LoVo (cell line): Measurements from ENCODE around the gene TNRC6C.
"Not testable (repeated sequence)": the region's sequence is repeated elsewhere in the genome, so short reads cannot be mapped to it uniquely, and the experiment has no call there.

ENCODE experiments used
- DNase-seq: peaks from one replicate; pipeline ENCODE4 v3.0.0-alpha.2; 2016; ENCODE audit warnings: low spot score

Gene TNRC6C

DNA sequence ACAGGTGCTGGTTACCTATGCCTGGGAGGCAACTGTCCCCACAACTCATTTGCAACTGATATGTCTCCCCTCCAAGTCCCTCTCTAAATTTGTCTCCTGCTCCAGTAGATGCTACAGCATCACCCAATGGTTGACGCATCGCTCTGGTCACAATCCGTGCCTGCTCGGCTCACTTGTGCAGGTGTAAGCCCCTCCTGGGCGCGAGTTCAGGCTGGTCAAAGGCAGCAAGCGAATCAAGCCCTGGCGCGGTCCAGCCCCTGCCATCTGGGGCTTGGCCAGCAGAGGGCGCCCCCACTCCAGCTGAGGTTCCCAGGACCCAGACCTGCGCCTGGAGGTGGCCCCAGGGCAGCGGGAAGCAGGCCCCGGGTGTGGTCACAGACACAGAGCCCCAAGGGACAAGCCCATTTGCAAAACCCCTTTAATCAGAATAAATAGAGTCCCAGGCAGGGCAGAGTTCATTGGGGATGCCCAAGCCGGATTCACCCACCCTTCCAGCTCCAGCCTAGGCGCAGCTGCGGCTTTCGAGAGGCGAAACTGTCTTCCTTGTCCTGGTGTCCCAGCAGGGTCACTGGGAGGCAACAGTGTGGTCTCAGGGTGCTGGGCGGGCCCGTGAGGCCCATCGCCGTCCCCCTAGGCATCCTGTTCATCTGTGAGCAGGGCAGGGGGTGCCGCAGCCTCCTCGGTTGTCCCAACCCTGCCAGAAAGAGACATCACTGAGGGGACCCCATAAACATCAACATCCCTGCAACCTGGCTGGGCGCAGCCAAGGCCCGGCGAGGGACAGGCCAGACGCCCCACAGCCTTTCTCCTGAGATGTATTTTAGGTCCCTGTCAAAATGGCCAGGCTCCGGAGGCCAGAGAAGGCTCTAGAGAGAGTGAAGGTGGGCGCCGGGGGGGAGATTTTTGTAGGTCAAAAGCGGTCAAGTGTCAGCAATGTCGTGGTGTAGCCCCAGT is 154.3 kb downstream of the TNRC6C start:
- DNase-seq, result peak; percentile 58

DNA sequence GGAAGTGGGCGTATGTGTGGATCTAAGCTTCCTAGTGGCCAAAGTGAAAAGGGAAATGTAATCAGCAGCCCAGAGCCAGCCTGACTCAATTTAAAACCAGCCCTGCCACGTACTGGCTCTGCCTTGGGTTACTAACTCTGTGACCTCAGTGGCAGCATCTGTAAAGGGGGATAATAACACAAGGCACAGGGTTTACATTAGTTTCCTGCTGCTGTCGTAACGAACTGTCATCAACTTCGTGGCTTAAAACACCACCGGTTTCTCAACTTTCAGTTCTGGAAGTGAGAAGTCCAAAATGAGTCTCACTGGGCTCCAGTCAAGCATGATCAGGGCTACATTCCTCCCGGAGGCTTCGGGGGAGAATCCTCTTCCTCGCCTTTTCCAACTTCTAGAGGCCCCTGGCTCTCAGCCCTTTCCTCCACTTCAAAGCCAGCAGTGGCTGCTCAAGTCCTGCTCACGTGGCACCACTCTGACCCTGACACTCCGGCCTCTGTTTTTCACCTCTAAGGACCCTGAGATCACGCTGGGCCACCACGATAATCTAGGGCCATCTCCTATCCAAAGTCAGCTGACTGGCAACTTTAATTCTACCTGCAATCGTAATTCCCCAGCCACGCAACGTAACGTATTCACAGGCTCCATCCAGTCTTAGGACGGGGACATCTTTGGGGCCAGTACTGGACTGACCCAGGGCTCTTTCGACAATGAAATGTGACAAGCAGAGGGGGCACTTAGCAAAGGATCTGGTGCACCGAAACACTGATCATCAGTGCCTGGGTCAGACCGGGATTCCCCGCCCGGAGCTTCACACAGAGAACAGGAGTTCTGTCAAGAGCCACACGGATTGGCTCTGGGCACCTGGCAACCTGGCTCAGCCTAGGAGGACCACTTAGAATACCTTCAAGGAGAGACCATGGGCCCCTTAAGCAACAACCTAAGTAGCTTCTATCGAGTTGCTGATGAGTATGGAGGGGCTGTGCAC is 155.6 kb downstream of the TNRC6C start:
- no peak for DNase-seq

DNA sequence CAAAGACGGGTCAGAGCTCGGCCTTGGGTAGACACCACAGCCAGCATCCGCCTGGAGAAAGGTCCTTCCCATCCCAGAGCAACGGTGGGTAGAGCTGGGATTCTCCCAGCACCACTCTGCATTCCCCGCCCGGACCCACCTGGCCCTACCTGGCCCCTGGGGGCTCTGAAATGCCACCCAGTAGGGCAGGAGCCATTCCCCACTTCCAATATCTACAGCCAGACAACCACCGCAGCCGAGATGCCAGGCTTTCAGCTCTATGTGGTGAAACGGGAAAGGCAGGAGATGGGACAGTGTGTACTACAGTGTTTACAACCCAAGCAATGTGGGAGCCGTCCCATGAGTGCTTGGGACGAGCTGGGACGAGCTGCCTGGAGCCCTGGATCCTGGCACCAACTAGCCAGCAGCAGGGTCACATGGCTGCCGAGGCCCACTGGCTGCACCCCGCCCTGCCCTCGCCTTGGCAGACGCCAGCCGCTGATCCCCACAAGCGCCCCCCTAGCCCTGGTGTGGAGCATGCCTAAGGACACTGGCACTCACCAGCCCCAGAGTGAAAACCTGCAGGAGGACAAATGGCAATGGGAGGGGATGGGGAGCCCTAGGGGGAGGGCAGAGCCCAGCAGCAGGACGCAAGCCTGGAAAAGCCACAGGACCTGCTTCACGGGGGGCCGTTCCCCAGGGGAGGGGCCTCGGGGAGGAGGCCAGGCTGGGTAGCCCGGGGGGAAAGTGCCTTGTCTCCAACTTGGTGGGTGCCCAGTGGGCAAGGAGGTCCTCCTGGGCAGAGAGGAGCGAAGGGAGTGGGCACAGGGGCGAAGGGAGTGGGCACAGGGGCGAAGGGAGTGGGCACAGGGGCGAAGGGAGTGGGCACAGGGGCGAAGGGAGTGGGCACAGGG is 156.6 kb downstream of the TNRC6C start:
- DNase-seq, result no peak

DNA sequence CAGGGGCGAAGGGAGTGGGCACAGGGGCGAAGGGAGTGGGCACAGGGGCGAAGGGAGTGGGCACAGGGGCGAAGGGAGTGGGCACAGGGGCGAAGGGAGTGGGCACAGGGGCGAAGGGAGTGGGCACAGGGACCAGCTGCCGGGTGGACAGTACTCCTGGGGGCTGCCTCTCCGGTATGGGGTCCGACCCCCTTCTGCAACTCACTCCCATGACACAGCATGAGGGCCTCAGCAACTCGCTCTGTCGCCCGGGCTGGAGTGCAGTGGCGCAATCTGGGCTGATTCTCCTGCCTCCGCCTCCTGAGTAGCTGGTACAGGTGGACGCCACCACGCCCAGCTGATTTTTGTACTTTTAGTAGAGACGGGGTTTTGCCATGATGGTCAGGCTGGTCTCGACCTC is 157.3 kb downstream of the TNRC6C start:
- DNase-seq, result not testable (repeated sequence)

DNA sequence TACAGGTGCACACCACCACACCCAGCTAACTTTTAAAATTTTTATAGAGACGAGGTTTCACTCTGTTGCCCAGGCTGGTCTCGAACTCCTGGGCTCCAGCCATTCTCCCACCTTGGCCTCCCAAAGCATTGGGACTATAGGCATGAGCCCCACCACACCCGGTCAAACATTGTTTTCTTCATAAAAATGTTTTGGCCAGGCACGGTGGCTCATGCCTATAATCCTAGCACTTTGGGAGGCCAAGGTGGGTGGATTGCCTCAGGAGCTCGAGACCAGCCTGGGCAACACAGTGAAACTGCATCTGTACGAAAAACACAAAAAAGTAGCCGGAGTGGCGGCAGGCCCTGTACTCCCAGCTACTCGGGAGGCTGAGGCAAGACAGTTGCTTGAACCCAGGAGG is 157.9 kb downstream of the TNRC6C start:
- DNase-seq, result no peak

DNA sequence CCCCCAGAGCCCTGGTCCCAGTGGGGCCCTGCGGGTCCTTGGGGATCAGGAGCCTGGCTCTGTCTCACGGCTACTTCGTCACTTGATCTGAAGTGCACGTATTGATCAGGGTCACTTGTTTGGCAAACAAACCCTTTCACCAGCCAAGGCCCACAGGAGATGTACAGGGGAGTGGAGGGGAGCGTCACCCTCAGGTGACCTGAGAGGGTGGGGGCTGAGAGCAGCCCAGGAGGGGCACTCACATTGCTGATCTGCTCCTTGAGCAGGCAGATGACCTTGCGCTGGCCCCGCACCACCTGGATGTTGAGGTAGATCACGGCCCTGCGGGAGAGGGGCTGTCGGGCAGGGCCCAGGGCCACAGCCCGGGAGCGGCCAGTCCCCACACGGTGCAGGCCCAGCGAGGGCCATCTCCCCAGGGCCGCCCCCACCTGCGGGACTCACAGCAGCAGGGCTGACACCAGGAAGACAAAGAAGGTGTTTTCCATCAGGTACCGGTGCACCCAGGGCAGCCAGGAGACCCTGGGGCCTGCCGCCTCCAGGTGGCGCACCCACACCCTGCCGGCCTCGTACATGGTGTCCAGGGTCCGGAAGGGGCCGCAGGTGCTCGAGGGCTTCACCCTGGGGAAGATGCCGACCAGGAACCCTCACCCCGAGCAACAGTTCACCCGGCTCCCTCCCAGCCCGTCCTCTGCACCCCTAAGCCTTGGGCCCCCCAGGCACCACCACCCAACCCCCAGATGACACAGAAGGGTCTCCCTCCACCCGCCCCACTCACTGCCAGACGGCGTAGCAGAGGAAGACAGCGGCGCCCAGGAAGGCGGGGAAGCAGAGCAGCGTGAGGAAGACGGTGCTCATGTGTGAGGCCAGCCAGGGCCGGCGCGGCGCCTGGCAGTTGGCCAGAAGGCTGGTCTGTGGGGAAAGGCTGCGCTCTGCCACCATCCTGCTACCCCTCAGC is 158.8 kb downstream of the TNRC6C start:
- DNase-seq, result no peak

DNA sequence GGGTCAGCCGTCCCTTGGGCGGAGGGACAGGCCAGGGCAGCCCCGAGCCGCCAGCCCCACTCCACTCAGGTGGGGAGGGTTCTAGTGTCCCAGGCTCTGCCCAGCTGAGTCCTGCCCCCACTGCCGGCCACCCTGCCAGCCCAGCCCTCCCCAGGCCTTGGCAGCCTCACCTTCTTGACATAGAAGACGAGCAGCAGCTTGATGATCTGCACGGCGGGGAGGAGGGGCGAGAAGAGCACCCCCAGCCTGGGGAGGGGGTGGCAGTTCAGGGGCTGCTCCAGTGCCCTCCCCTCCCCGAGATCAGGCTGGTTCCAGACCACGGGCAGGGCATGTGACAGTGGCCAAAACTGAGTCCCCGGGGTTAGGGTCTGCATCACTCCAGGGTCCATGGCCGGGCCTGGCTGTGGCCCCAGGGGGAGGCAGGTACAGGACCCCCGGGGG is 160.3 kb downstream of the TNRC6C start:
- no peak for DNase-seq

DNA sequence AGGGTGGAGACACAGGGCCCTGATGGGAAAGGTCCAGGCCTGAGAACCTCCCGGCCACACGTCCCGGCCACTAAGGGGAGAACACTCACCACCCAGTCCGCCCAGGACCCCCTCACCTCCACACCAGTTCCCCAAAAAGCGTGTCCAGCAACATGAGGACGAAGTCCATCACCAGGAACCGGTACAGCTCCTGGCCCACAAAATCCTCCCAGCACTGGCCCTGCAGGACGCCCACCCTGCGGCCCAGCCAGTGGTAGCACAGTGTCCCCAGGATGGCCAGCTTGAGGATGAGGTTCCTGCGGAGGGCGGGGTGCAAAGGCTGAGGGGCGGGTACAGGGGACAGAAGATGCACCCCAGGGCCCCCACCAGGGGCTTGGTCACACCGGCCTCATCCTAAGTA is 162.0 kb downstream of the TNRC6C start:
- no peak for DNase-seq

DNA sequence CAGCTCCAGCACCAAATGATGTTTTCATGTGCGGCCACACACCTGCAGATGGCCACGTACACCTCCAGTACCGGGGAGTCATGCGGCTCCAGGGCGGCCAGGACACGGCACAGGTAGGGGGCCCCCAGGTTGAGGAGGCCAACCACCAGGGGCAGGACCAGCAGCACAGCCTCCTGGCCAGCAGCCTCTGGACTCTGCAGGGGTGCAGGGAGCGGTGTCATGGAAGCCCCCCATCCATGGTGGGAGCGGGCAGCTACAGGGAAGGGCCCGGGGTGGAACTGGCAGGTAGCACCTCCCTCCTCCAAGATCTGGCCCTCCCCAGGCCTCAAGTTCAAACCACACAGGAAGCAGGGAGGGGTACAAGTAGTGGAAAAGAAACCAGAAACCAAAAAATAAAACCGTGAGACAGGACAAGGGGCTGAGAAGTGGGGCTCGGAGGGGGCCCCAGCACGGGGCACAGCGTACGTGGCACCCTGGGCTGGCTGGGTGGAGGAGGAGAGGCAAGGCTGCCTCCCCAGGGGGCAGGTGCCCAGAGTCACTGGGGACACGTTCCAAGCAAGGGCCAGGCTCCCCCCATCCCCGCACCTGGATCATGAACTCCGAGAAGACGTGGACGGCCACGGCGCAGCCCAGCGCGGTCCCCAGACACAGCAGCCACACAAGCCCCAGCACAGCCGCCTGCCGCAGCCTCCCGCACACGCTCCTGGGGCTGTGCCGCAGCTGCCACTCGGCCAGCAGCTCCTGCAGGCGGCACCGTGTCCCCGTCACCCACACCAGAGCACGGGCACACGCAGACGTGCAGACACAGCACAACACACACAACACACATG is 162.7 kb downstream of the TNRC6C start:
- no peak for DNase-seq

DNA sequence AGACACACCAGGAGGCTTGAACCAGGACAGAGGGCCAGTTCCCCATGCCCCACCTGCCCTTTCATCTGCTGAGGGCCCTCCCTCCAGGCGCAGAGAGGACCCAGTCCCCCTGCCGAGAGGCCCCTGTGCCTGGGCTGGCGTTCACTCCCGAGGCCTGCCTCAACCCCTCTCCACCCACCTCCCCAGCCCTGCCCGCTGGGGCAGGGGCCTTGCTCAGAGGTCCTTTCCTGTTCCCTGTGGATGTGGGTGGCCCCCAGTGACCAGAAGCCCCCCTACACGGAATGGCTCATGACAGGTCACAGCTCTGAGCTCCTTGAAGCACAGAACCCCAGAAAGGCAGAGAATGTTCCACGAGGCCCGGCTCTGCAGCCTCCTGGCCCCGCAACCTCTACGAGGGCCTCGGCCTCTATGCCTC is 163.3 kb downstream of the TNRC6C start:
- no peak for DNase-seq

DNA sequence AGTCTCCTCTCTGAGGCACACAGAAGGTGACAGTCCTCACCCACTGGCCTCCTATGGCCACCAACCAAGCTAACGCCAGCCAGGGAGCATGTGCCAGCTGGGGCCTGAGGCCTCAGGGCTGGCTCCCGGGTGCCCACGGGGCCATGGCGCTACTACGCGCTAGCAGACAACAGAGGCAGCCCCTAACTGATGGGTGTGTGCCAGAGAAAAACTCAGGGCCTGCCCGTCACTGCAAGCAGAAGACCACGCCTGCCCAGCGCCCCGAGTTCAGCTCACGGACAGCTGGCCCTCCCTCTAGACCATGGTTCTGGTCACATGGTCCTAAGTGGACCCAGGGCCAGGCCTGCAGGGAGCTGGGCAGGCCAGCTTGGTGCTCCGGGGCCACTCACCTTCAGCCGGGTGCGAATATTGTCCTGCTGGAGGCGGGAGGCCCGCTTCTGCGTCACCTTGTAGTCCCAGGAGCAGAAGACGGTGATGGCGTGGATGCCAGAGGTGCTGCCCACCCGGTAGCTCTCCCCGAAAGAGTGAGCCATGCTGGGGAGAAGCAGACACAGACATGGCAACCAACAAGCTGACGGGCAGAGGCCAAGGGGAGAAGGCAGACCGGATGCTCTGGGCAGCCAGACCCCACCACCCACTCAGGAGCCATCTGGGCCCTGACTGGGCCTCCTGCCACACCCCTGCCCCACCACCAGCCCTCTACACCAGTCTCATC is 163.9 kb downstream of the TNRC6C start:
- no peak for DNase-seq

DNA sequence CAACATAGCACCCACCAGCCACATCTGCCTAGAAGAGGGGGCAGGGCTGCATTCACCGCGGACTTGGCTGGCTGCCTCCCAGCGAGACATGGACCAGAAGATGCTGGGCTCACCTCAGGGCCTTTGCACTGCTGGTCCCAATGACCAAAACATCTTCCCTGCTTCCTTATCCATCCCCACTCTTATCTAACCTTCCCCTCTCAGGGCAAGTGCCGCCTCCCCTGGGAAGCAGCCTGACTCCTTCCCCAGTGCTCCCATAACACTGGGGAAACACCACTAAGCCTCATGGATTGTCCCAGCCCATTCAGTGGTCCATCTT is 164.4 kb downstream of the TNRC6C start:
- no peak for DNase-seq

DNA sequence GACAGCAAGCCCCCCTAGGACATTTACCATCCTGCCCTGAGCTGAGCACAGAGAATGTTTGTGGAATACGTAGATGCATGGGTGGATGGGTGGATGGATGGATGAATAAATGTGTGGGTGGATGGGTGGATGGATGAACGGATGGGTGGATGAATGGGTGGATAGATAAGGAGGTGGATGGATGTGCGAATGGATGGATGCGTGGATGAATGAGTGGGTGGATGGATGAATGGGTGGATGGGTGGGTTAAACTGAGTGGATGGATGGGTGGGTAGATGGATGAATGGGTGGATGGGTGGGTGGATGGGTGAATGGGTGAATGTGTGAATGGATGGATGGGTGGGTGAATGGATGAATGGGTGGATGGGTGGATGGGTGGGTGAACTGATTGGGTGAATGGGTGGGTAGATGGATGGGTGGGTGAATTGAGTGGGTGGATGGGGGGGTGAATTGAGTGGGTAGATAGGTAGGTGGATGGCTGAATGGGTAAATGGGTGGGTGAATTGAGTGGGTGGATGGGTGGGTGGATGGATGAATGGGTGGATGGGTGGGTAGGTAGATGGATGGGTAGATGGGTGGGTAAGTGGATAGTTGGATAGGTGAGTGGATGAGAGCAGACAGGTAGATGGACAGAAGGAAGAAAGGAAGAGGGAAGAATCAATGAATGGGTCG is 164.9 kb downstream of the TNRC6C start:
- DNase-seq, result no peak

DNA sequence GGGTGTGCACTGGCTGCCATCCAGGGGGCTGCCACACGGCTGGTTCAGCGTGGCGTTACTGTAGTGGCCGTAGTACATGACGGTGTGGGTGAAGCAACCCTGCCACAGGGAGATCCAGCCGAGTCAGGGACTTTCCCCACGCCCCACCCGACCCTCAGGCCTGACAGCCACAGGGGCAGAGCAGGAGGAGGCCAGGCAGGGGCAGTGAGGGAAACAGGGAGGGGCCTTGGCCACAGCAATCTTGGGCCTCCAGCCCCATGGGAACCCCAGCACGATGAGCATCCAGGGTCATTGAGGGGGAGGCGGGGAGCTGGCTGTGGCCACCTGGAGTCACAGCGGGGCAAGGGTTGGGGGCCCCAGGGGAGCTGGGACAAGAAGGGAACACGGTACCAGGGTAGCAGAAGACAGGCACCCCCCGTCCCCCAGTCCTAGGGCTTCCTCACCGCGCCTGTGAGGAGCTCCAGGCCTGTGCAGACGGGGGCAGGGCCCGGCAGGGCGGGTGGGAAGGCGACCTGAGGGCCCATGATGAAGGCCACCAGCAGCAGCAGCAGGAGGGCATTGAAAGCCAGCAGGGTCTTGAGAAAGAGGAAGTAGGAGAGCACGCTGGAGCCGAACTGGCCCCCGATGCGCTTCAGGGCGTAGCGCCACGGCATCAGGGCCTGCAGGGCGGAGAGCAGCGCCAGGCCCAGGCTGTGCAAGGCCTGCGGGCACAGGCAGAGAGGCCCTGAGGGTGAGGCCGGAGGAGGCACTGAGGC is 165.8 kb downstream of the TNRC6C start:
- DNase-seq, result no peak

DNA sequence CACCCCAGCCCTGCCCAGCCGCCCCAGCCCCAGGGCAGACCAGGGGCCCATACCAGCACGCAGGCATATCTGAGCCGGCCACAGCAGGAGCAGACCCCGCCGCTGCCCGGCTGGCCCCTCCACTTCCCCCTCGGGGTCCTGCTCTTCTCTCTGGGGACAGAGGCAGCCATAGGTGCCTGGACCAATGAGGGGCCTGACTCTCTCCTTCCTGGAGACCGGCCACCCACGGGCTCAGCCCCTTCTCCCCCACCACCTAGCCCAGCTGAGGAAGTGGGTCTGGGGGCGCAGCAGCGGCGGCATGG is 166.3 kb downstream of the TNRC6C start:
- no peak for DNase-seq

DNA sequence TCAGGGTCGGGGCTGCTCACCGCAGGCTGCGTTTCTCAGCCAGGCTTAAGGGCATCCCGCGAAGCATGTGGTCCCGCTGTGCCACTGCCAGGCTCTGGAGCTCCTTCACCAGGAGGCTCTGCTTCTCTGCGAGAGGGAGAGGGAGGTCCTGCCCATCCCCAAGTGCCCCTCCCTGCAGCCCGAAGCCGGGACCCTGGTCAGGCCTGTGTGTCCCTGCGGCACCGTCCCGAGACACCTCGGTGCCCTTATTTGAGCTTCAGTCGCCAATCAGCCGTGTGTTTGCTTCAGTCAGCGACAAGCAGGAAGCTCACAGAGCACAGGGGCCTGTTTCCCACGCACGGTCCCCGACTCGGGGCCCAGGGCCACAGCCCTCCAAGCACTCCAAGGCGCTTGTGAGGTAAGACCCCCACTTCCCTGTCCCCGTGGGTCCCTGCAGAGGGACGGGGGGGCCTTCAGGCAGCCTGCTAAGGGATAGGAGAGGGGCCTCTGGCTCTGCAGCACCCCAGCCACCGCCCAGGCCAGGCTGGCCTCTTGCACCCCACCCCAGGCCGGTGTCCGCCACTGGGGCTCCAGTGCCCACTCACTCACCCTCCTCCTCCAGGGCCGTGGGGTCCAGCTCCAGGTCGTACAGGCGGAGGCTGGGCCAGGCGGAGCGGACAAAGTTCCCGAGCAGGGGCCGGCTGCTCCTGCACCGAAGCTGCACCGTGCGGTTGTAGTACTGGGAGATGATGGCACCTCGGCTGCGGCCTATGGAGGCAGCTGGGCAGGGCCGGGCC is 166.8 kb downstream of the TNRC6C start:
- DNase-seq, result no peak
